ENCODE data around the gene STK24.

Gene STK24

DNA sequence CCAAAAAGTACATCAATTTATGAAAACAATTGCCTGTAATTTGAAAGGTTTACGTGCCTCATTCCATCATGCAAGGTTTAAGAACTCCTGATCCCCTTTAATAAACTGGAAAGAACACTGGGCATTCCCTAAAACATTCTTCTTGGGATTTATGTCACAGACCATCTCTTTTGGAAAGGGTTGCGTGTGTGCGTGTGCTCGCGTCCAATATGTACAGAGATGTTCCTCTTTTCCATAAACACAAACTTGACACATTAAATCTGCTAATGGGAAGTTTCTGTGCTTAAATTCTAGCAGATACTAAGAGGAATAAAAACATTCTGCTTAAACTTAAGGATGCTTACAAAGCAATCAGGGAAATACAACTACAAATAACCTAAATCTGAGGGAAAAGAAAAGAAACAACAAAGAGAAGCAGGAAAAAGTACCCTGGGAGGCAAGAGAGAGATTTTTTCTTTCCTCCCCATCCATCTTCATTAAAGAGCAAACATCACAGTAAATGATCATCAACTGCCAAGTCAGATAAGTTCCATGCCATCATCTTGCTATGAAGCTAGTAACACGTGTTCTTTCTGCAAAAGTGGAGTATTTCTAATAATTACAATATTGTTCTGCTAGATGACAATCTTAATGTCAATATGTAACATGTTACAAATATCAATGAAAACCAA, 83.7 kb downstream of the STK24 start:
- TF ChIP-seq ZFX (IDR thresholded peaks at IDR 0.05; ENCODE audit: borderline replicate concordance), result no peak
- TF ChIP-seq, protein P1, sequence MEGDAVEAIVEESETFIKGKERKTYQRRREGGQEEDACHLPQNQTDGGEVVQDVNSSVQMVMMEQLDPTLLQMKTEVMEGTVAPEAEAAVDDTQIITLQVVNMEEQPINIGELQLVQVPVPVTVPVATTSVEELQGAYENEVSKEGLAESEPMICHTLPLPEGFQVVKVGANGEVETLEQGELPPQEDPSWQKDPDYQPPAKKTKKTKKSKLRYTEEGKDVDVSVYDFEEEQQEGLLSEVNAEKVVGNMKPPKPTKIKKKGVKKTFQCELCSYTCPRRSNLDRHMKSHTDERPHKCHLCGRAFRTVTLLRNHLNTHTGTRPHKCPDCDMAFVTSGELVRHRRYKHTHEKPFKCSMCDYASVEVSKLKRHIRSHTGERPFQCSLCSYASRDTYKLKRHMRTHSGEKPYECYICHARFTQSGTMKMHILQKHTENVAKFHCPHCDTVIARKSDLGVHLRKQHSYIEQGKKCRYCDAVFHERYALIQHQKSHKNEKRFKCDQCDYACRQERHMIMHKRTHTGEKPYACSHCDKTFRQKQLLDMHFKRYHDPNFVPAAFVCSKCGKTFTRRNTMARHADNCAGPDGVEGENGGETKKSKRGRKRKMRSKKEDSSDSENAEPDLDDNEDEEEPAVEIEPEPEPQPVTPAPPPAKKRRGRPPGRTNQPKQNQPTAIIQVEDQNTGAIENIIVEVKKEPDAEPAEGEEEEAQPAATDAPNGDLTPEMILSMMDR (IDR thresholded peaks at IDR 0.05), result no peak
- no peak overlapping the region for H3K27ac ChIP-seq

DNA sequence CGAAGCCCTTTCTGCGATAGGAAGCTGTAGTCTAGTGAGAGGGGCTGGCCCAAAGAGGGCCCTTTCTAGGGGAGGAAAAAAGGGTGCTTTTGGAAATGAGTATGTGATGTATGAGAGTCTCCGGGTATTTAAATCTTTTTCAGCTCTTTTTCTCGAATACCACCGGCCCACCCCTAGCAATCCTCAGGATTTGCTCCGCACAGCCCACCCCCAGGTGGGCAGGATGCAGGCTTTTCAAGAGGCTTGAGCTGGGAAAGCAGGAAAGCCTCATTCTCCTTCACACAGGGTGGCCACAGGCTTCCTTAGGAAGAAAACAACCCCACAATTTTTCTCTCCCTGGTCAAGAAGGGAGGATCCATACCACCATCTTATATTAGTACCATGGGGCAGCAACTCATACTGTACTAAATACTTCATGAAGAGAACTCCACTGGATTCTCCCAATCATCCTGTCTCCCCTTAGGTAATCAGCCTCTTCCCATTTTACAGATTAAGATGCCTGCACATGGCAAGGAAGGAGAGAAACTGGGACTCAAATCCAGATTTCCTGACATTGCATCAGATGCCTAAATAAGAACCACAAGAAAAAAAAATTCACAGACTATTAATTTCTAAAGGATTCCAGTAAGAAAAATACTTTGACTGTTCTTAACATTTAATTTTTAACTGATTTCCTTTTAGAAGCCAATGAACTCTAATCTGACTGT, 84.4 kb downstream of the STK24 start:
- TF ChIP-seq, protein P1 (IDR thresholded peaks at IDR 0.05), result no peak
- no peak for TF ChIP-seq ZFX (IDR thresholded peaks at IDR 0.05; ENCODE audit: borderline replicate concordance)
- no peak overlapping the region for H3K27ac ChIP-seq

DNA sequence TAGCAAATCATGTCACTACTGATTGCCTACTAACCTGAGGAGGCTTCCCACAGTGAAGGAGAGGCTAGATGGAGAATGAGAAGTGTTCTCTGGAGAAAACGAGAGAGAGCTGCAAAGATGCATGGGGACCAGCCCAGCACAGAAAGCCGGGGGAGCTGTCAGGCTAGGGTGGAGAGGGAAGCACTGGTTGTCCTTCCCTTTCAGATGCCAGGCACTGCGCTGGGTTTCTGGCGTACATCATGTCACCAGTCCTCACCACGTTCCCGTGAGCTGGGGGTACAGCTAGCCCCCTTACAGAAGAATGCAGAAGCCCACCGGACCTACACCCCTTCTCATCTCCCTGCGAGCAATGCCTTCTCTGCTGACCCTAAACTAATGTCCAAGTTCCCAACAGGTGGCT, 86.0 kb downstream of the STK24 start:
- TF ChIP-seq ZFX (IDR thresholded peaks at IDR 0.05; ENCODE audit: borderline replicate concordance), result no peak
- TF ChIP-seq, protein P1 (IDR thresholded peaks at IDR 0.05), result no peak
- no peak overlapping the region for H3K27ac ChIP-seq

DNA sequence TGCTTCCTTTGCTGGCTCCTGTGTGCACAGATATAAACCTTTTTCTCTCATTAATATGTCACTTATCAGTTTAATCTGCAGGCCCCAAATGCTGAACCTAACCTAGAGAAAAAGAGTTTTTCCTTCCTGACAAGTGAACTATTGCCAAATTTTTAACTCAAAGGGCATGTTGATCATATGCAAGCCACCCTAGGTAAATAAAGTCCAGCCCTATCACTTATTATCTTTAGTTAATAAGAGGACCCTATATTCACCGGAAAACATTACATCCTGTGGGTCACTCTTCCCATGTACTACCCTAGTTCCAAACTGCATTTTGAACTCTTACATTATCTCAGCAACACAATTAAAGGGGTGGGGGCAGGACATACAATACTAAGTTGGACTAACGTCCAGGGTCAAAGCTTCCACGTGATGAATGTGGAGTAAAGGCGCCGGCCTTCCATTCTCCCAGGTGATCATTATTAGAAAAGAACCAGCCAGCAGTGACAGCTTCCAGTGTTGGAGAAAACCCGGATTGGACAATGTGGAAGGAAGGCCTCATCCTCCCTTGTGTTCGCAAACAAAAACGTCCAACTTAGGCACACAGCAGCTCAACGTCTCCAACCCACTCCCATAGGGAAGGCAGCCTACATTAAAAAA, 86.6 kb downstream of the STK24 start:
- no peak overlapping the region for H3K27ac ChIP-seq
- TF ChIP-seq, protein P1 (IDR thresholded peaks at IDR 0.05), result no peak
- no peak for TF ChIP-seq ZFX (IDR thresholded peaks at IDR 0.05; ENCODE audit: borderline replicate concordance)

DNA sequence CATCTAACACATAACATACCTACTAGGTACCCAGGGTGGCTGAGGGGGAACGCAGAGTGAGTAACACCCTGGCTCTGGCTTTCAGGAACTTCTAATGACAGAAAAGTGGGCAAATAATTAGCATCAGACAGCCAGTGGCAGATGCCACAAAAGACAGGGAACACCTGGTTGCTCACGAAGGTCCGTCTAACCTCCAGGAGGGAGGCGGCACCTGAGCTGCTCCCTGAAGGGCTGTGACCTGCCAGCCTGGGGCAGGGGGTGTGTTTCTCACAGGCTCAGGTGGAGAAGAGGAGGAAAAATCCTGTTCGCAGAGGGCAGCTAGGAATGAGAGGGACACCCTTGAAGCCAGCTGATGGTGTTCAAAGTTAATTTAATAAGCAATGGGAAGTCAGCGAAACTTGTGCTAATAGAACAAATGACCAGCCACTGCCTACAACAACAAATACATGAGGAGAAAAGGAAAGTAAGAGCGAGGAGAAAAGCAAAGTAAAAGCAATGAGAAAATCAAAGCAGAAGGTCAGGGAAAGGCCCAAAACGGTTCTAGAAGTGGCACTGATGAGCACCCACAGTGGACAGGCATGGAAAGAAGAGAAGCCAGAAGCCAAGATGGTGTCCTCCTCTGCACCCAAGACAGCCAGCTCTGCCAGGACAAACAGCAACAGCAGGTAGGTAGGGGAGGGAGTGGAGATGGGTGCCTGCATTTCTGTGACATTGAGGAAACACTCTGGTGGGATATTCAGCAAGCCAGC, 87.3 kb downstream of the STK24 start:
- TF ChIP-seq, protein P1 (IDR thresholded peaks at IDR 0.05), result no peak
- no peak for TF ChIP-seq ZFX (IDR thresholded peaks at IDR 0.05; ENCODE audit: borderline replicate concordance)
- H3K27ac ChIP-seq, result no peak overlapping the region

DNA sequence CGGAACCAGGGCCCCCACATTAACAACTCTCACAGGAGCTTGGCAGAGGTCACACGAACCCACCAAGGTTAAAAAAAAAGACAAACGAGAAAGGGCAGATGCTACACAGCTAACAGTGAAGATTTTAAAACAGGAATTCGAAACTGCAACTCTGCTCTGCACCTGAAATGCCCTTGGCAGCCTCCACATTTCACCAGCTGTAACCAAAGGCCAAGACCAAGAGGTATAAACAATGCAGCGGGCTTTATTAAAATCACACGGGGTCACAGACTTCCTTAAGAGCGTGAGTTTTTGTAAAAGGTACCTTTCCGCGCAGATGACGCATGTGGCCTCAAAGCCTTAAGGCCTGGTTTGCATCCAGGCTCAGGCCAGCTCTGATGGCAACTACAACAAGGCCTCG, 88.2 kb downstream of the STK24 start:
- TF ChIP-seq, protein P1 (IDR thresholded peaks at IDR 0.05), result no peak
- no peak for TF ChIP-seq ZFX (IDR thresholded peaks at IDR 0.05; ENCODE audit: borderline replicate concordance)
- H3K27ac ChIP-seq, result no peak overlapping the region
